Calu3 (cell line): Measurements from ENCODE around the gene AMOTL1. TPM values are rescaled to one million over a fixed set of nuclear protein-coding genes. Genes with fewer than 3 reads are reported as not detected.

Source experiments
- BruUV-seq: library from RNA; stranded (reverse); fragments of 400-500 nt; replicated peaks from 2 replicates; lab custom pipeline; 2021; lab: Mats Ljungman, UMichigan
- CTCF ChIA-PET: fragments of 300-600 bp; sonication (Branson Sonifier 250); formaldehyde crosslinking; loops from one replicate; lab custom pipeline; 2022; ENCODE audit warnings: antibody characterized with exemption; lab: Charles Lee
- DNase-seq: peaks from one replicate; pipeline ENCODE4 v3.0.0; 2022
- H3K27ac Mint-ChIP-seq: one replicate; pipeline ENCODE4 v1.8.0; 2022; ENCODE audit warnings: mixed read lengths; ENCODE audit not compliant: unreplicated experiment
- H3K27me3 Mint-ChIP-seq: one replicate; pipeline ENCODE4 v1.8.0; 2022; ENCODE audit warnings: mixed read lengths; ENCODE audit not compliant: unreplicated experiment
- H3K36me3 Mint-ChIP-seq: one replicate; pipeline ENCODE4 v1.8.0; 2022; ENCODE audit warnings: mild to moderate bottlenecking, moderate library complexity, mixed read lengths; ENCODE audit not compliant: insufficient read depth, unreplicated experiment
- H3K4me1 Mint-ChIP-seq: one replicate; pipeline ENCODE4 v1.8.0; 2022; ENCODE audit warnings: mild to moderate bottlenecking, low read depth, mixed read lengths; ENCODE audit not compliant: unreplicated experiment
- H3K4me3 Mint-ChIP-seq: one replicate; pipeline ENCODE4 v1.8.0; 2022; ENCODE audit warnings: mild to moderate bottlenecking, low read depth, moderate library complexity, mixed read lengths; ENCODE audit not compliant: unreplicated experiment
- H3K9me3 Mint-ChIP-seq: one replicate; pipeline ENCODE4 v1.8.0; 2022; ENCODE audit warnings: low read depth, mixed read lengths; ENCODE audit not compliant: unreplicated experiment
- intact Hi-C: fragments of 100-400 bp; cut with micrococcal nuclease; formaldehyde crosslinking; loops from one replicate; pipeline ENCODE4 v1.10.0; 2022; ENCODE audit not compliant: unreplicated experiment
- total RNA-seq: library from RNA; stranded (reverse); gene quantifications from 2 replicates; pipeline ENCODE4 v1.2.3, GENCODE V29; 2022
- TF ChIP-seq, protein P1 (sequence below): fragments of 200-600 bp; IDR thresholded peaks from one replicate; pipeline ENCODE4 v1.8.0; 2022; ENCODE audit warnings: antibody characterized with exemption; ENCODE audit not compliant: unreplicated experiment

Gene AMOTL1
- total RNA-seq, 1 experiment from 2014 or later, result 24.2 TPM

DNA sequence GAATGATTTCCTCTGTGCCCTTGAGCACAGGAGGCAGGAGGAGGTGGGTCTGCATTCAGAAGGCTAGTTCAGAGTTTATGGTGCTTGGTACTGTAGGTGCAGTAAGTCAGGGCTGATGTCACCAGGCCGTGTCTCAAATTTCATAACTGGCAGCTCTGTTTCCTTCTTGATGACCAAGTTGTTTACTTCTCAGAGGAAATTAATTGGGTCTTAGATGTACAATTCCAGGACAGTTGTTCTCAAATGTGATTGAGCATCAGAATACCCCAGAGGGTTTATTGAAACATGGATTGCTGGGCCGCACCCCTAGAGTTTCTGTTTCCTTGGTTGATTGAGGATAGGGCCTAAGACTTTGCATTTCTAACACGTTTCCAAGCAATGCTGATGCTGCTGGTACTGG is 6.2 kb downstream of the AMOTL1 start:
- H3K9me3 Mint-ChIP-seq, result no peaks in the 10 kb centered on the region
- intact Hi-C loops, result loop anchor here (10.0 kb wide), 1 partner anchor 220 kb away; no protein-coding TSS in a partner anchor

DNA sequence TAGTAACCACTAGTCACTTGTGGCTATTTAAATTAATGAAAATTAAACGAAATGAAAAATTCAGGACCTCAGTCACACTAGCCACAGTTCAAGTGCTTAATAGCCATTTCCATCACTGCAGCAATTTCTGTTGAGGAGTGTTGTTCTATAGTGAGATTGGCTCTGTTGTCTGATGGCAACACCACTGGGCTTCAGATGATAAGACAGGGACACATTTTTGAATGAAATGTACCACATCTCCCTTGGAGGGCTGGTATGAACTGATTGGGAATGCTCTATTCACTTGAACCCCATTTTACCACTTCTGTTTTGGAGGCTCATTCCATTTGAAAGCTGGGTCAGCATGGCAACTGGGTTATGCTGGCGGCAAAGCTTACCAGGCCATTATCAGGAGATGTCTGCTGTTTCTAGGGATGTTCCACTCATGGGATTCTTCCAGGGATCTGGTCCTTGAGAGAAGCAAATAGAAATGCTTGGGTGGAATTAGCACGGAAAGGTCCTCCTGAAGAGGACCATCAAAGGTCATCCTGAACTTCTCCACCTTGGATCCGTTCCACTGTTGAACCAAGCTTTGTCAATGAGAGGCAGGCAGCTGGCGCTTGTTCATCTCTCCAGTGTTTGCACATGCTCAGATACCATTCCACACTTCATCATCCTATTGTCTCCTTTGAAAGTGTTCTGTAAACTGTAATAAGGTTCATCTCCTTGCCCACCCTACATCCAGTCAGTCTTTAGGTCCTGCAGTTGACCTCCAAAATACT is 7.6 kb downstream of the AMOTL1 start:
- CTCF ChIA-PET, result no interaction called here
- H3K27ac Mint-ChIP-seq, result peak overlapping the region; percentile 46
- intact Hi-C loops, result loop anchor here (10.0 kb wide), 1 partner anchor 221 kb away; no protein-coding TSS in a partner anchor
- H3K9me3 Mint-ChIP-seq, result no peaks in the 10 kb centered on the region
- DNase-seq, result no peak
- peaks cover 44% of the 10 kb centered on the region for H3K4me1 Mint-ChIP-seq
- H3K27me3 Mint-ChIP-seq, result no peaks in the 10 kb centered on the region
- TF ChIP-seq, protein P1, sequence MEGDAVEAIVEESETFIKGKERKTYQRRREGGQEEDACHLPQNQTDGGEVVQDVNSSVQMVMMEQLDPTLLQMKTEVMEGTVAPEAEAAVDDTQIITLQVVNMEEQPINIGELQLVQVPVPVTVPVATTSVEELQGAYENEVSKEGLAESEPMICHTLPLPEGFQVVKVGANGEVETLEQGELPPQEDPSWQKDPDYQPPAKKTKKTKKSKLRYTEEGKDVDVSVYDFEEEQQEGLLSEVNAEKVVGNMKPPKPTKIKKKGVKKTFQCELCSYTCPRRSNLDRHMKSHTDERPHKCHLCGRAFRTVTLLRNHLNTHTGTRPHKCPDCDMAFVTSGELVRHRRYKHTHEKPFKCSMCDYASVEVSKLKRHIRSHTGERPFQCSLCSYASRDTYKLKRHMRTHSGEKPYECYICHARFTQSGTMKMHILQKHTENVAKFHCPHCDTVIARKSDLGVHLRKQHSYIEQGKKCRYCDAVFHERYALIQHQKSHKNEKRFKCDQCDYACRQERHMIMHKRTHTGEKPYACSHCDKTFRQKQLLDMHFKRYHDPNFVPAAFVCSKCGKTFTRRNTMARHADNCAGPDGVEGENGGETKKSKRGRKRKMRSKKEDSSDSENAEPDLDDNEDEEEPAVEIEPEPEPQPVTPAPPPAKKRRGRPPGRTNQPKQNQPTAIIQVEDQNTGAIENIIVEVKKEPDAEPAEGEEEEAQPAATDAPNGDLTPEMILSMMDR, result no peak
- H3K4me3 Mint-ChIP-seq, result peak overlapping the region; percentile 5
- H3K36me3 Mint-ChIP-seq, result peaks cover 4% of the 10 kb centered on the region
- BruUV-seq, result no TSS peak

More for the DNA sequence above, 6.2 kb downstream of the AMOTL1 start:
- peaks cover 48% of the 10 kb centered on the region for H3K4me1 Mint-ChIP-seq
- H3K36me3 Mint-ChIP-seq, result peaks cover 17% of the 10 kb centered on the region
- H3K4me3 Mint-ChIP-seq, result no peak overlapping the region
- TF ChIP-seq, protein P1, result no peak
- no peak for DNase-seq
- CTCF ChIA-PET, result interaction anchor here (0.7 kb wide), 1 partner anchor 20 kb away, joined by 3 read pairs; no protein-coding TSS in a partner anchor
- H3K27me3 Mint-ChIP-seq, result no peaks in the 10 kb centered on the region
- no peak overlapping the region for H3K27ac Mint-ChIP-seq
- BruUV-seq, result no TSS peak

DNA sequence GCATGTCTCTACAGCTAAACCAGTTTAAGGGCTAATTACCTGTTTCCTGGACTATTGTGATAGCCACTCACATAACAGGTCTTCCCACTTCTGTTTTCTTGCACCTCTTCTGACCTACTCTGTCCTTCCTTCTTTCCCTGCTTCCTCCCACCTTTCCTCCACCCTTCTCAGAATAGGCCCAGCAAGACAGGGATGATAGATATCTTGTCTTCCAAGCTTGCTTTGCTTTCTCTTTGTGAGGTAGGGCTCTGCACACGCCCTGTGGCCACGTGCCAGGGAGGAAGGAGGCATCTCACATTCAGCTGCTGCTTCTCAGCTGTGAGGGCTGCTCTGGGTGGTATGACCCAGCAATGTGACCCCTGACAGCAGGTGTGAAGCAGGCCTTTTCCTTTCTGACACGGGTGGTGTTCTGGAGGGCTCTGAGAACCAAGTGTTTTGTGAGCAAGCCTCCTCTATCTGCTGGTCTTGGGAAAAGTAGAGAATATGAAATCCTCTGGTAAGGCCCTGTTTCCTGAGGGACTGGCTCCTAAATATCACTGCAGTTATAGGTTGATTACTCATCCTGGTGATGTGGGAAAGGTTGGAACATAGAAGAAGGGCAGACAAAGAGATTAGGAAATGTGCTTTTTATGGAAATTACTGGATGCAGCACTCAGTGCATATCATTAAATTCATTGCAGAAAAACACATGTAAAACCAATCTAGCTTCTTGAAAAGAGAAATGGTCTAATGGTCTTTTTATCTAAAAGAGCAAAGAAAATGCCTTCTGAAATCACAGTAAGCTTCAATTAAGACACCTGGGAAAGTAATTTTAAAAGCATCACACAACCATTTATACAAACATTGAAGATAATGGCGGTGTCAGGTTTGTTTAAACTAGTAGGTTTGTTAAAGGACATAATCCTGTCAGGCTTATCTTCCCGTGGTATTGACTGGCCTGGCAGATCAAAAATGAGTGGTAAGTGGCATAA is 8.5 kb downstream of the AMOTL1 start:
- intact Hi-C loops, result loop anchor here (10.0 kb wide), 1 partner anchor 222 kb away; no protein-coding TSS in a partner anchor
- TF ChIP-seq, protein P1, result no peak
- CTCF ChIA-PET, result no interaction called here
- Mint-ChIP-seq H3K4me1 (peaks cover 40% of the 10 kb centered on the region), H3K9me3 (no peaks in the 10 kb centered on the region), H3K27ac (peak overlapping the region; percentile 46), H3K4me3 (peak overlapping the region; percentile 5), H3K36me3 (peaks cover under 1% of the 10 kb centered on the region), H3K27me3 (no peaks in the 10 kb centered on the region)
- DNase-seq, result peak; percentile 28
- BruUV-seq, result no TSS peak

DNA sequence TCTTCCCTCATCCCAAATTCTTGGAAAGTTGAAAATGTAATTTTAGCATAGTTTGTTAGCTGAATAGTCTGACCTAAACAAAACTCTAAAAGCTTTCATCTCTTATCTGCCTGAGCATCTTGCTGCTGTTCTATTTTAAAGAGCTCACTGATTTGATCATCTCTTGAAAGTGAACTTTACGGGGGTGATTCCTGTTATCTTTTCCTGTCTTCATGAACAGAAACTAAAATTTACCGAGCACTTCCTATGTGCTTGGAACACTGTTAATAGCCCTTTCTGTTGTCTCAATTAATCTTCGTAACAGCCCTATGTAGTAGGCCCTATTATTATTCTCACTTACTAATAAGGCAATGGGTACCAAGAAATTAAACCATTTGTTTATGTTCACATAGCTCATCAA is 12.3 kb downstream of the AMOTL1 start:
- TF ChIP-seq, protein P1, result no peak
- Mint-ChIP-seq H3K4me3 (no peak overlapping the region), H3K4me1 (peaks cover 31% of the 10 kb centered on the region), H3K27ac (no peak overlapping the region), H3K36me3 (no peaks in the 10 kb centered on the region), H3K9me3 (no peaks in the 10 kb centered on the region), H3K27me3 (no peaks in the 10 kb centered on the region)
- no TSS peak for BruUV-seq
- intact Hi-C loops, result no loop called here
- CTCF ChIA-PET, result no interaction called here
- DNase-seq, result no peak
